Measurements from ENCODE around the gene CLTA. TPM values are rescaled to one million over a fixed set of nuclear protein-coding genes. Genes with fewer than 3 reads are reported as not detected.
"Not testable (repeated sequence)": the region's sequence is repeated elsewhere in the genome, so short reads cannot be mapped to it uniquely, and the experiment has no call there.

Gene CLTA
- total RNA-seq, 3 donors from 2014 or later, result 177 to 202 (median 178) TPM

GRCh38 chr9:36153746-36154145 lies 37.0 kb upstream of the CLTA start:
- H3K27me3 ChIP-seq, result no peaks in the 10 kb centered on the region
- no peaks in the 10 kb centered on the region for H3K36me3 ChIP-seq
- H3K4me1 ChIP-seq, result peaks cover 0 to 4% of the 10 kb centered on the region in 2 donors
- no peaks in the 10 kb centered on the region for H3K9me3 ChIP-seq
- H3K27ac ChIP-seq, result peak overlapping the region; percentile 67 to 86
- H3K4me3 ChIP-seq, result no peak overlapping the region
- TF ChIP-seq CTCF (IDR thresholded peaks at IDR 0.05) (no peak), POLR2AphosphoS5 (IDR thresholded peaks at IDR 0.05) (no peak), POLR2A (IDR thresholded peaks at IDR 0.05) (no peak)
- DNase-seq (ENCODE audit: low spot score in 2 of 2), result no peak
- intact Hi-C loops (cut with DNase I; ENCODE audit: low total_unique reads), result no loop called here

- intact Hi-C loops (cut with DNase I; ENCODE audit: low total_unique reads), result no loop called here
- Histone ChIP-seq H3K27me3 (no peaks in the 10 kb centered on the region), H3K9me3 (no peaks in the 10 kb centered on the region), H3K4me3 (no peak overlapping the region), H3K27ac (peak overlapping the region; percentile 67 to 86), H3K36me3 (no peaks in the 10 kb centered on the region), H3K4me1 (no peaks in the 10 kb centered on the region)
- peak in 1 of 2 donors; percentile 37 for DNase-seq (ENCODE audit: low spot score in 2 of 2)
- no peak for TF ChIP-seq POLR2A (IDR thresholded peaks at IDR 0.05)
- TF ChIP-seq POLR2AphosphoS5 (IDR thresholded peaks at IDR 0.05), result no peak
- no peak for TF ChIP-seq CTCF (IDR thresholded peaks at IDR 0.05)
These were observed 36.3 kb upstream of the CLTA start for GRCh38 chr9:36154331-36154952.

- intact Hi-C loops (cut with DNase I; ENCODE audit: low total_unique reads), result no loop called here
- Histone ChIP-seq H3K4me1 (no peaks in the 10 kb centered on the region), H3K27ac (no peak overlapping the region), H3K4me3 (no peak overlapping the region), H3K36me3 (no peaks in the 10 kb centered on the region), H3K27me3 (no peaks in the 10 kb centered on the region), H3K9me3 (no peaks in the 10 kb centered on the region)
- no peak for DNase-seq (ENCODE audit: low spot score in 2 of 2)
- no peak for TF ChIP-seq POLR2A (IDR thresholded peaks at IDR 0.05)
- TF ChIP-seq CTCF (IDR thresholded peaks at IDR 0.05), result no peak
- no peak for TF ChIP-seq POLR2AphosphoS5 (IDR thresholded peaks at IDR 0.05)
These were observed 34.6 kb upstream of the CLTA start for GRCh38 chr9:36156116-36156515.

- TF ChIP-seq POLR2A (IDR thresholded peaks at IDR 0.05) (no peak), POLR2AphosphoS5 (IDR thresholded peaks at IDR 0.05) (no peak), CTCF (IDR thresholded peaks at IDR 0.05) (no peak)
- H3K27ac ChIP-seq, result no peak overlapping the region
- no peak for DNase-seq (ENCODE audit: low spot score in 2 of 2)
These were observed 32.6 kb upstream of the CLTA start for GRCh38 chr9:36158122-36158521.

GRCh38 chr9:36158917-36159316 lies 31.8 kb upstream of the CLTA start:
- no peak overlapping the region for H3K4me3 ChIP-seq
- TF ChIP-seq CTCF (IDR thresholded peaks at IDR 0.05) (no peak), POLR2A (IDR thresholded peaks at IDR 0.05) (no peak), POLR2AphosphoS5 (IDR thresholded peaks at IDR 0.05) (no peak)
- no peaks in the 10 kb centered on the region for H3K27me3 ChIP-seq
- no peaks in the 10 kb centered on the region for H3K36me3 ChIP-seq
- H3K27ac ChIP-seq, result peak overlapping the region in 1 of 2 donors; percentile 43
- no peaks in the 10 kb centered on the region for H3K4me1 ChIP-seq
- no peak for DNase-seq (ENCODE audit: low spot score in 2 of 2)
- no peaks in the 10 kb centered on the region for H3K9me3 ChIP-seq
- intact Hi-C loops (cut with DNase I; ENCODE audit: low total_unique reads), result no loop called here

More at GRCh38 chr9:36158122-36158521, 32.6 kb upstream of the CLTA start:
- Histone ChIP-seq H3K36me3 (no peaks in the 10 kb centered on the region), H3K27me3 (no peaks in the 10 kb centered on the region), H3K4me1 (no peaks in the 10 kb centered on the region), H3K4me3 (no peak overlapping the region), H3K9me3 (no peaks in the 10 kb centered on the region)
- intact Hi-C loops (cut with DNase I; ENCODE audit: low total_unique reads), result no loop called here

- DNase-seq (ENCODE audit: low spot score in 2 of 2); H3K27me3 ChIP-seq: not testable (repeated sequence)
- H3K27ac ChIP-seq, result peak overlapping the region in 1 of 2 donors; percentile 43
These were observed 31.2 kb upstream of the CLTA start for GRCh38 chr9:36159509-36159908.

GRCh38 chr9:36160126-36160525 lies 30.6 kb upstream of the CLTA start:
- H3K9me3 ChIP-seq; DNase-seq (ENCODE audit: low spot score in 2 of 2); H3K27ac ChIP-seq; H3K36me3 ChIP-seq; H3K4me1 ChIP-seq; H3K4me3 ChIP-seq; H3K27me3 ChIP-seq: not testable (repeated sequence)
- intact Hi-C loops (cut with DNase I; ENCODE audit: low total_unique reads), result loop anchor here (10.0 kb wide), 1 partner anchor 55 kb away; no protein-coding TSS in a partner anchor

More at GRCh38 chr9:36159509-36159908, 31.2 kb upstream of the CLTA start:
- H3K36me3 ChIP-seq; intact Hi-C loops (cut with DNase I; ENCODE audit: low total_unique reads); H3K9me3 ChIP-seq; H3K4me3 ChIP-seq; H3K4me1 ChIP-seq: not testable (repeated sequence)

Measured in breast epithelium (tissue), 4 donors.